Cardiac muscle cell (in vitro differentiated cells and primary cell): Measurements from ENCODE around the gene MPP7. TPM values are rescaled to one million over a fixed set of nuclear protein-coding genes. Genes with fewer than 3 reads are reported as not detected.

Experiments used
- DNase-seq, 2 donors: peaks; one replicate each; pipeline versions ENCODE4 v3.0.0 to v3.0.0-alpha.2; 2010 to 2017; ENCODE audit warnings: low read depth in 1 of 2, low spot score in 1 of 2
- H3K27ac ChIP-seq: fragments of 200-600 bp; sonication (generic); 2 replicates; pipeline ENCODE4 v1.5.1; 2016
- H3K27me3 ChIP-seq: fragments of 200-600 bp; sonication (generic); 2 replicates; pipeline ENCODE4 v1.6.0; 2016; ENCODE audit warnings: control low read depth
- H3K36me3 ChIP-seq: fragments of 200-600 bp; sonication (generic); 2 replicates; pipeline ENCODE4 v1.5.1; 2016; ENCODE audit warnings: control low read depth
- H3K4me1 ChIP-seq: fragments of 200-600 bp; sonication (generic); 2 replicates; pipeline ENCODE4 v1.8.1; 2017; ENCODE audit warnings: low read depth, mild to moderate bottlenecking, mixed run types
- H3K4me3 ChIP-seq: fragments of 200-600 bp; sonication (generic); 2 replicates; pipeline ENCODE4 v1.5.1; 2016; ENCODE audit warnings: mild to moderate bottlenecking
- H3K9me3 ChIP-seq: fragments of 200-600 bp; sonication (generic); 2 replicates; pipeline ENCODE4 v1.5.1; 2017; ENCODE audit warnings: low read depth, mild to moderate bottlenecking, control low read depth
- CTCF ChIP-seq: IDR thresholded peaks from 2 replicates; pipeline ENCODE4 v1.5.1; 2012; ENCODE audit warnings: low read depth, mild to moderate bottlenecking, low read length
- polyA plus RNA-seq: library from polyadenylated mRNA; unstranded; fragments of >200 nt; fragmentation: Nextera tagmentation; extraction: Ambion mirVana; gene quantifications from 2 replicates; pipeline ENCODE4 v1.2.1, GENCODE V29; 2016
- total RNA-seq: library from RNA; depleted of rRNA; stranded (reverse); fragments of >200 nt; gene quantifications from 2 replicates; pipeline ENCODE4 v1.2.3, GENCODE V29; 2016

Gene MPP7
- total and polyA plus RNA-seq, 2 experiments from 2014 or later: 9.2 to 10.8 TPM

GRCh38 chr10:28281726-28282315 lies 21.0 kb downstream of the MPP7 start:
- H3K4me3 ChIP-seq: no peak overlapping the region
- H3K36me3 ChIP-seq: no peaks in the 10 kb centered on the region
- no peak for DNase-seq
- H3K9me3 ChIP-seq: no peaks in the 10 kb centered on the region
- no peaks in the 10 kb centered on the region for H3K27me3 ChIP-seq
- TF ChIP-seq CTCF: no peak
- peak overlapping the region; percentile 1 for H3K27ac ChIP-seq
- no peaks in the 10 kb centered on the region for H3K4me1 ChIP-seq

GRCh38 chr10:28280652-28281051 lies 22.2 kb downstream of the MPP7 start:
- no peaks in the 10 kb centered on the region for H3K36me3 ChIP-seq
- no peaks in the 10 kb centered on the region for H3K27me3 ChIP-seq
- no peaks in the 10 kb centered on the region for H3K4me1 ChIP-seq
- no peak overlapping the region for H3K4me3 ChIP-seq
- no peak overlapping the region for H3K27ac ChIP-seq
- TF ChIP-seq CTCF: no peak
- DNase-seq: no peak
- H3K9me3 ChIP-seq: no peaks in the 10 kb centered on the region

GRCh38 chr10:28279878-28280277 lies 23.0 kb downstream of the MPP7 start:
- DNase-seq: no peak
- no peak overlapping the region for H3K27ac ChIP-seq
- H3K4me3 ChIP-seq: no peak overlapping the region
- H3K9me3 ChIP-seq: no peaks in the 10 kb centered on the region
- TF ChIP-seq CTCF: no peak
- H3K27me3 ChIP-seq: no peaks in the 10 kb centered on the region
- H3K4me1 ChIP-seq: no peaks in the 10 kb centered on the region
- no peaks in the 10 kb centered on the region for H3K36me3 ChIP-seq

- Histone ChIP-seq H3K4me1 (no peaks in the 10 kb centered on the region), H3K27ac (no peak overlapping the region), H3K9me3 (no peaks in the 10 kb centered on the region), H3K36me3 (no peaks in the 10 kb centered on the region), H3K27me3 (no peaks in the 10 kb centered on the region), H3K4me3 (no peak overlapping the region)
- no peak for TF ChIP-seq CTCF
- DNase-seq: no peak
Observed at GRCh38 chr10:28278842-28279241, 24.0 kb downstream of the MPP7 start.

GRCh38 chr10:28276384-28276783 lies 26.5 kb downstream of the MPP7 start:
- TF ChIP-seq CTCF: no peak
- no peaks in the 10 kb centered on the region for H3K4me1 ChIP-seq
- DNase-seq: no peak
- H3K27me3 ChIP-seq: no peaks in the 10 kb centered on the region
- no peaks in the 10 kb centered on the region for H3K36me3 ChIP-seq
- no peak overlapping the region for H3K4me3 ChIP-seq
- no peak overlapping the region for H3K27ac ChIP-seq
- H3K9me3 ChIP-seq: no peaks in the 10 kb centered on the region
